GM12873 (cell line): ENCODE results near the gene CCDC6.

Experiments used
- CTCF ChIP-seq: IDR thresholded peaks from 2 replicates; pipeline ENCODE4 v1.5.1; 2012; ENCODE audit warnings: low read depth, mild to moderate bottlenecking, moderate library complexity, low read length, control low read depth; ENCODE audit not compliant: insufficient read depth; ENCODE audit errors: missing control alignments

The CCDC6 gene

GRCh38 chr10:59741583-59741982 is 164.8 kb downstream of the CCDC6 start:
- no peak for TF ChIP-seq CTCF

GRCh38 chr10:59741048-59741447 is 165.3 kb downstream of the CCDC6 start:
- no peak for TF ChIP-seq CTCF
